IMR-90 (cell line): ENCODE measurements around the gene PIMREG. TPM values are rescaled to one million over a fixed set of nuclear protein-coding genes. Genes with fewer than 3 reads are reported as not detected.

Source experiments
- ATAC-seq: fragments of 200-7000 bp; cut with Tn5 transposase; 2 replicates; pipeline ENCODE4 v1.9.1; 2020; ENCODE audit warnings: low read depth, mild to moderate bottlenecking, moderate library complexity
- BruUV-seq: library from RNA; stranded (reverse); fragments of 400-500 nt; replicated peaks from 2 replicates; lab custom pipeline; 2021; lab: Mats Ljungman, UMichigan
- CTCF ChIA-PET: fragments of 300-600 bp; formaldehyde crosslinking; extraction: SDS; loops from one replicate; lab custom pipeline; 2021; ENCODE audit warnings: antibody characterized with exemption; lab: Yijun Ruan, JAX
- POLR2A ChIA-PET: fragments of 300-600 bp; sonication (Branson Sonifier 250); formaldehyde crosslinking; loops from one replicate; lab custom pipeline; 2022; ENCODE audit warnings: antibody characterized with exemption; ENCODE audit not compliant: unreplicated experiment; lab: Charles Lee
- DNase-seq: peaks from one replicate; pipeline ENCODE4 v3.0.0; 2013
- H2AFZ ChIP-seq: replicated peaks from 2 replicates; pipeline ENCODE3; 2013; ENCODE audit warnings: low read length, mild to moderate bottlenecking; ENCODE audit not compliant: poor library complexity
- H2AK5ac ChIP-seq: 2 replicates; pipeline ENCODE4 v1.6.1; 2013; ENCODE audit warnings: low read depth, low read length, inconsistent platforms
- H2AK9ac ChIP-seq: replicated peaks from 2 replicates; pipeline ENCODE3; 2013; ENCODE audit warnings: mild to moderate bottlenecking, low read depth, low read length, moderate library complexity; ENCODE audit not compliant: poor library complexity
- H2BK120ac ChIP-seq: 2 replicates; pipeline ENCODE4 v1.6.1; 2013; ENCODE audit warnings: low read depth, low read length, inconsistent platforms
- H2BK15ac ChIP-seq: 3 replicates; pipeline ENCODE4 v1.6.1; 2013; ENCODE audit warnings: low read depth, low read length, inconsistent platforms
- H2BK20ac ChIP-seq: 2 replicates; pipeline ENCODE4 v1.6.1; 2013; ENCODE audit warnings: low read depth, mild to moderate bottlenecking, inconsistent platforms, low read length, moderate library complexity
- H2BK5ac ChIP-seq: 2 replicates; pipeline ENCODE4 v1.6.1; 2013; ENCODE audit warnings: mild to moderate bottlenecking, low read depth, low read length, inconsistent platforms; ENCODE audit not compliant: poor library complexity, severe bottlenecking
- H3K14ac ChIP-seq: replicated peaks from 2 replicates; pipeline ENCODE4 v1.6.1; 2013; ENCODE audit warnings: low read depth, low read length, inconsistent platforms
- H3K18ac ChIP-seq: 2 replicates; pipeline ENCODE4 v1.6.1; 2013; ENCODE audit warnings: low read depth, low read length, control low read depth
- H3K23ac ChIP-seq: 2 replicates; pipeline ENCODE4 v1.6.1; 2013; ENCODE audit warnings: low read depth, low read length, inconsistent platforms
- H3K27ac ChIP-seq: 2 replicates; pipeline ENCODE4 v1.5.1; 2013; ENCODE audit warnings: mild to moderate bottlenecking, control low read depth, low read length; ENCODE audit not compliant: insufficient read depth
- H3K27me3 ChIP-seq: 2 replicates; pipeline ENCODE4 v1.6.1; 2013; ENCODE audit warnings: low read length; ENCODE audit not compliant: control insufficient read depth, insufficient read depth
- H3K36me3 ChIP-seq: 2 replicates; pipeline ENCODE4 v1.6.1; 2013; ENCODE audit warnings: low read length, mixed read lengths; ENCODE audit not compliant: control insufficient read depth, insufficient read depth
- H3K4ac ChIP-seq: 2 replicates; pipeline ENCODE4 v1.6.1; 2013; ENCODE audit warnings: low read depth, low read length, inconsistent platforms
- H3K4me1 ChIP-seq: 2 replicates; pipeline ENCODE4 v1.6.1; 2013; ENCODE audit warnings: low read length, mixed read lengths; ENCODE audit not compliant: control insufficient read depth, insufficient read depth
- H3K4me2 ChIP-seq: 2 replicates; pipeline ENCODE4 v1.6.1; 2013; ENCODE audit warnings: low read depth, mild to moderate bottlenecking, control low read depth, low read length, moderate library complexity
- H3K4me3 ChIP-seq: 2 replicates; pipeline ENCODE4 v1.5.1; 2013; ENCODE audit warnings: low read depth, mild to moderate bottlenecking, control low read depth, low read length, moderate library complexity; ENCODE audit not compliant: insufficient read depth
- H3K56ac ChIP-seq: 2 replicates; pipeline ENCODE4 v1.6.1; 2013; ENCODE audit warnings: low read length, inconsistent platforms; ENCODE audit not compliant: insufficient read depth; ENCODE audit errors: extremely low read depth
- H3K79me1 ChIP-seq, 2 experiments: 2 replicates each; pipeline ENCODE4 v1.6.1; 2013; ENCODE audit warnings: low read length in 2 of 2, inconsistent platforms in 1 of 2, low read depth in 1 of 2
- H3K9ac ChIP-seq: 2 replicates; pipeline ENCODE4 v1.6.1; 2013; ENCODE audit warnings: low read depth, low read length, control low read depth
- H3K9me1 ChIP-seq: 2 replicates; pipeline ENCODE4 v1.6.1; 2013; ENCODE audit warnings: low read length, inconsistent platforms; ENCODE audit not compliant: insufficient read depth
- H3K9me3 ChIP-seq: 2 replicates; pipeline ENCODE4 v1.6.1; 2013; ENCODE audit warnings: low read length; ENCODE audit not compliant: control insufficient read depth, insufficient read depth
- H4K20me1 ChIP-seq: 2 replicates; pipeline ENCODE4 v1.6.1; 2013; ENCODE audit warnings: low read length, inconsistent platforms; ENCODE audit not compliant: insufficient read depth
- H4K5ac ChIP-seq: 2 replicates; pipeline ENCODE4 v1.6.1; 2013; ENCODE audit warnings: mild to moderate bottlenecking, low read depth, low read length, control low read depth
- H4K8ac ChIP-seq, 2 experiments: 2 replicates each; pipeline ENCODE4 v1.6.1; 2013; ENCODE audit warnings: low read depth in 2 of 2, low read length in 2 of 2, control low read depth in 1 of 2, inconsistent platforms in 1 of 2
- H4K91ac ChIP-seq: 2 replicates; pipeline ENCODE4 v1.6.1; 2013; ENCODE audit warnings: low read depth, low read length, inconsistent platforms; ENCODE audit not compliant: insufficient read depth
- BHLHE40 ChIP-seq: fragments of 150-350 bp; IDR thresholded peaks from 2 replicates; pipeline ENCODE4 v1.6.1; 2016; ENCODE audit warnings: mild to moderate bottlenecking, low read depth, low read length
- ELK1 ChIP-seq: fragments of 150-350 bp; IDR thresholded peaks from 2 replicates; pipeline ENCODE4 v1.6.1; 2016; ENCODE audit warnings: low read depth, mild to moderate bottlenecking, low read length, moderate library complexity, borderline replicate concordance
- MAFK ChIP-seq: IDR thresholded peaks from 2 replicates; pipeline ENCODE4 v1.6.1; 2012; ENCODE audit warnings: low read depth, low read length, improper control_type of control experiment
- MAZ ChIP-seq: IDR thresholded peaks from 2 replicates; pipeline ENCODE4 v1.6.1; 2012; ENCODE audit warnings: low read depth, mild to moderate bottlenecking, low read length, improper control_type of control experiment, moderate library complexity, borderline replicate concordance
- MXI1 ChIP-seq: IDR thresholded peaks from 2 replicates; pipeline ENCODE4 v1.6.1; 2012; ENCODE audit warnings: low read depth, mild to moderate bottlenecking, low read length, moderate library complexity, borderline replicate concordance
- RAD21 ChIP-seq: IDR thresholded peaks from 2 replicates; pipeline ENCODE4 v1.6.1; 2012; ENCODE audit warnings: low read length, improper control_type of control experiment
- RCOR1 ChIP-seq: IDR thresholded peaks from 2 replicates; pipeline ENCODE4 v1.6.1; 2012; ENCODE audit warnings: mild to moderate bottlenecking, low read length, improper control_type of control experiment; ENCODE audit not compliant: insufficient replicate concordance
- RFX5 ChIP-seq: IDR thresholded peaks from 2 replicates; pipeline ENCODE4 v1.8.0; 2012; ENCODE audit warnings: low read depth, mild to moderate bottlenecking, low read length, moderate library complexity
- USF2 ChIP-seq: fragments of 150-350 bp; IDR thresholded peaks from 2 replicates; pipeline ENCODE4 v1.6.1; 2017; ENCODE audit warnings: mild to moderate bottlenecking, antibody characterized with exemption, low read length, low read depth
- WGBS, 2 experiments: methylation state at CpG; one replicate each; pipeline versions ENCODE4 v1.1.5 to v1.1.7; 2013; ENCODE audit warnings: missing lambda C conversion rate in 2 of 2; ENCODE audit not compliant: insufficient read length in 1 of 2; ENCODE audit errors: extremely low coverage in 2 of 2; 5-methylcytosine and 5-hydroxymethylcytosine counted together
- dilution Hi-C: fragments of 300-500 bp; cut with HindIII; formaldehyde crosslinking; loops from one replicate; pipeline ENCODE4 v1.14.3; 2018; ENCODE audit warnings: low sequenced_read_pairs; ENCODE audit not compliant: unreplicated experiment
- in situ Hi-C: fragments of 300-500 bp; cut with MboI; formaldehyde crosslinking; loops from 3 replicates; pipeline ENCODE4 v1.14.3; 2019; ENCODE audit warnings: low sequenced_read_pairs, inconsistent platforms, mixed read lengths
- intact Hi-C: fragments of 100-400 bp; cut with micrococcal nuclease; formaldehyde crosslinking; loops from 2 replicates; pipeline ENCODE4 v1.10.0; 2022
- polyA plus RNA-seq, 3 experiments: library from polyadenylated mRNA; depleted of rRNA; stranded (reverse); fragments of >200 nt; gene quantifications; 2 replicates each; pipeline ENCODE4 v1.2.3, GENCODE V29; 2012; ENCODE audit warnings: low replicate concordance in 1 of 3
- total RNA-seq: library from RNA; depleted of rRNA; stranded (reverse); fragments of >200 nt; gene quantifications from 2 replicates; pipeline ENCODE4 v1.2.3, GENCODE V29; 2012

The PIMREG gene
- total and polyA plus RNA-seq, 2 of the 4 experiments (the other 2 are of a cell fraction) = 21.5 to 25.9 TPM

- Histone ChIP-seq H4K20me1 (no peaks in the 10 kb centered on the region), H3K27ac (no peak overlapping the region), H2BK5ac (no peak overlapping the region), H3K27me3 (peaks cover 16% of the 10 kb centered on the region), H3K4ac (no peak overlapping the region), H4K8ac (no peak overlapping the region), H3K14ac (no peak overlapping the region), H3K36me3 (no peaks in the 10 kb centered on the region), H2BK20ac (no peak overlapping the region), H3K9me3 (no peaks in the 10 kb centered on the region), H3K56ac (no peak overlapping the region), H3K4me2 (no peak overlapping the region), H3K18ac (no peak overlapping the region), H3K79me1 (no peaks in the 10 kb centered on the region), H3K9me1 (no peaks in the 10 kb centered on the region), H3K9ac (no peak overlapping the region), H3K4me1 (no peaks in the 10 kb centered on the region), H2AK9ac (no peak overlapping the region), H2AFZ (no peak overlapping the region), H3K4me3 (no peak overlapping the region), H4K91ac (no peak overlapping the region), H2BK15ac (no peak overlapping the region), H2AK5ac (no peak overlapping the region), H2BK120ac (no peak overlapping the region), H4K5ac (no peak overlapping the region), H3K23ac (no peak overlapping the region)
- intact Hi-C loops (no loop called here), in situ Hi-C loops (no loop called here), dilution Hi-C loops (no loop called here)
- 79% methylated on average over 4 of the region's 16 CpGs; no CpG with 5 or more reads in 1 of the 2 experiments for WGBS, 2 experiments
- BruUV-seq = no TSS peak
- no peak for DNase-seq
- no peak for TF ChIP-seq RAD21
- TF ChIP-seq USF2 = no peak
- no peak for TF ChIP-seq RCOR1
- TF ChIP-seq BHLHE40 = no peak
- TF ChIP-seq MAFK = no peak
- no peak for TF ChIP-seq ELK1
- TF ChIP-seq RFX5 = no peak
- TF ChIP-seq MXI1 = no peak
- no peak for TF ChIP-seq MAZ
- ATAC-seq = no peak
- ChIA-PET CTCF (interaction anchor here (1.0 kb wide), 1 partner anchor 11 kb away, joined by 3 read pairs; no protein-coding TSS in a partner anchor), POLR2A (no interaction called here)
These were observed 39.3 kb downstream of the PIMREG start for GRCh38 chr17:6483507-6483906.
